NCI-H2029 treated with DMSO at 0.1 percent for 48 hours (cell line): ENCODE data around the gene PRKN.

Experiments
- DNase-seq: peaks from one replicate; lab custom pipeline; 2025; lab: John Stamatoyannopoulos, UW

Gene PRKN

GRCh38 chr6:162058281-162058875 lies 669.2 kb downstream of the PRKN start:
- no peak for DNase-seq

- no peak for DNase-seq
Observed at GRCh38 chr6:162056745-162057144, 670.8 kb downstream of the PRKN start.

- DNase-seq, result no peak
Observed at GRCh38 chr6:162056061-162056460, 671.5 kb downstream of the PRKN start.

- no peak for DNase-seq
Observed at GRCh38 chr6:162055365-162055764, 672.2 kb downstream of the PRKN start.

GRCh38 chr6:162053084-162053483 lies 674.5 kb downstream of the PRKN start:
- no peak for DNase-seq

- DNase-seq, result no peak
Observed at GRCh38 chr6:162050579-162050978, 677.0 kb downstream of the PRKN start.

GRCh38 chr6:162046324-162046723 lies 681.2 kb downstream of the PRKN start:
- no peak for DNase-seq

GRCh38 chr6:162032620-162033019 lies 694.9 kb downstream of the PRKN start:
- no peak for DNase-seq

- DNase-seq, result no peak
Observed at GRCh38 chr6:162029873-162030576, 697.5 kb downstream of the PRKN start.

- DNase-seq, result no peak
Observed at GRCh38 chr6:162026843-162027242, 700.7 kb downstream of the PRKN start.

GRCh38 chr6:162026031-162026430 lies 701.5 kb downstream of the PRKN start:
- no peak for DNase-seq

GRCh38 chr6:162019349-162019748 lies 708.2 kb downstream of the PRKN start:
- no peak for DNase-seq

- DNase-seq, result no peak
Observed at GRCh38 chr6:162017536-162017935, 710.0 kb downstream of the PRKN start.

- DNase-seq, result no peak
Observed at GRCh38 chr6:162014069-162014811, 713.3 kb downstream of the PRKN start.

- DNase-seq, result no peak
Observed at GRCh38 chr6:162005372-162005771, 722.2 kb downstream of the PRKN start.

- no peak for DNase-seq
Observed at GRCh38 chr6:161996783-161997182, 730.8 kb downstream of the PRKN start.

GRCh38 chr6:161985876-161986423 lies 741.6 kb downstream of the PRKN start:
- no peak for DNase-seq

GRCh38 chr6:161984713-161985112 lies 742.9 kb downstream of the PRKN start:
- no peak for DNase-seq

GRCh38 chr6:161976553-161976952 lies 751.0 kb downstream of the PRKN start:
- DNase-seq, result no peak

GRCh38 chr6:161973064-161973463 lies 754.5 kb downstream of the PRKN start:
- no peak for DNase-seq

- no peak for DNase-seq
Observed at GRCh38 chr6:161971043-161971442, 756.5 kb downstream of the PRKN start.

GRCh38 chr6:161963634-161964234 lies 763.8 kb downstream of the PRKN start:
- DNase-seq, result no peak

- no peak for DNase-seq
Observed at GRCh38 chr6:161963181-161963580, 764.4 kb downstream of the PRKN start.
